Islet precursor cell (in vitro differentiated cells): ENCODE results near the gene TNK2.

Experiments
- DNase-seq: peaks from one replicate; pipeline ENCODE4 v3.0.0-alpha.2; 2018

TNK2 gene

GRCh38 chr3:195844671-195845218 lies 63.6 kb downstream of the TNK2 start:
- peak; percentile 16 for DNase-seq

GRCh38 chr3:195839260-195840010 lies 68.9 kb downstream of the TNK2 start:
- DNase-seq: peak; percentile 50

GRCh38 chr3:195838714-195839113 lies 69.6 kb downstream of the TNK2 start:
- peak; percentile 21 for DNase-seq

- DNase-seq: peak; percentile 51
These were observed 71.7 kb downstream of the TNK2 start for GRCh38 chr3:195836476-195837135.

GRCh38 chr3:195835791-195836190 lies 72.6 kb downstream of the TNK2 start:
- no peak for DNase-seq

- DNase-seq: no peak
These were observed 73.4 kb downstream of the TNK2 start for GRCh38 chr3:195834675-195835583.

GRCh38 chr3:195829897-195830254 lies 78.5 kb downstream of the TNK2 start:
- DNase-seq: peak; percentile 44

GRCh38 chr3:195828762-195829161 lies 79.6 kb downstream of the TNK2 start:
- DNase-seq: peak; percentile 43

- peak; percentile 48 for DNase-seq
These were observed 82.2 kb downstream of the TNK2 start for GRCh38 chr3:195825857-195826804.

GRCh38 chr3:195825191-195825588 lies 83.2 kb downstream of the TNK2 start:
- peak; percentile 40 for DNase-seq

GRCh38 chr3:195824425-195825190 lies 83.7 kb downstream of the TNK2 start:
- DNase-seq: peak; percentile 35

GRCh38 chr3:195823999-195824398 lies 84.4 kb downstream of the TNK2 start:
- peak; percentile 58 for DNase-seq

- peak; percentile 45 for DNase-seq
These were observed 85.1 kb downstream of the TNK2 start for GRCh38 chr3:195823280-195823679.

GRCh38 chr3:195822131-195822696 lies 86.1 kb downstream of the TNK2 start:
- DNase-seq: peak; percentile 37

- peak; percentile 50 for DNase-seq
These were observed 86.8 kb downstream of the TNK2 start for GRCh38 chr3:195821403-195822130.

- DNase-seq: peak; percentile 41
These were observed 87.5 kb downstream of the TNK2 start for GRCh38 chr3:195820901-195821300.

GRCh38 chr3:195820186-195820585 lies 88.2 kb downstream of the TNK2 start:
- no peak for DNase-seq

GRCh38 chr3:195818301-195818700 lies 90.0 kb downstream of the TNK2 start:
- DNase-seq: peak; percentile 35

GRCh38 chr3:195817578-195818135 lies 90.7 kb downstream of the TNK2 start:
- peak; percentile 36 for DNase-seq
